SKM-1 treated with dmso at 0.1 percent for 144 hours (cell line): ENCODE data around the gene UGT1A6.

Source experiments
- DNase-seq: peaks from one replicate; lab custom pipeline; 2025; ENCODE audit not compliant: unreplicated experiment; lab: John Stamatoyannopoulos, UW

The UGT1A6 gene

DNA sequence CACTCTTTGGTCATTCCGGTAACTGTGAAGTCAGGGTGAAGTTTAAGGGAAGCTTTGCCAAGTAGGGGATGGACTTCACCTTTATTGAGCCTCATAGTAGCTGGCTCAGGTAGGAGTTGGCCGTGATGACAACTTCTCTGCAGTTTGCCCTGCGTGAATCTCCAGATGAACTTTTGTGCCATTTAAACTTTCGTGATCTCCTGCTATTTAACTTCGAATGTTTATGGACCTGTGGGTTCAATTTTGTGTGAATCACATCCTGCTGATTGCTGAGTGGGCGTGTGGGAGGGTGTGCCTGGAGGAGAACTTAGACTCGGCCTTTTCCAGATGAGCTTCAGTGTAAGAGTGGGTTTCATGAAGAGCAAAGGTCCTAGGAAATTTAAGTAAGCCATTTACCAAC is 71.6 kb downstream of the UGT1A6 start:
- no peak for DNase-seq

DNA sequence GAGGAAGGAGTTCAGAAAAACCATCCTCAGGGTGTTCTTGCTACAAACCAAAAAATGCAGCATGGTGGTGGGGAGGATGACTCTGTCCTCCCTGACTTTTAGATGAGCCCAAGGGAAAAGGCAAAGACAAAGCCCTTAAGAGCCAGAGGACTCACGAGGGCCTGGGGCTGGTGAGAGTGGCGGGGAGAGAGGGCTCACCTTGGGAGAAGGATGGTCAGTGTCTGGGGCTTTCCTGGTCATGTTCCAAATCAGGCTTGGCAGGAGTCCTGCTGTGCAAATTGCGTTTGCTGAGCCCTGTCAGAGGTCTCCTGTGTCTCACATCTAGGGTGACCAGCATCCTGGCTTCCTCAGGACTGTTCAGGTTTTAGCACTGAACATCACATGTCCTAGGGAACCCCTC is 72.1 kb downstream of the UGT1A6 start:
- no peak for DNase-seq

DNA sequence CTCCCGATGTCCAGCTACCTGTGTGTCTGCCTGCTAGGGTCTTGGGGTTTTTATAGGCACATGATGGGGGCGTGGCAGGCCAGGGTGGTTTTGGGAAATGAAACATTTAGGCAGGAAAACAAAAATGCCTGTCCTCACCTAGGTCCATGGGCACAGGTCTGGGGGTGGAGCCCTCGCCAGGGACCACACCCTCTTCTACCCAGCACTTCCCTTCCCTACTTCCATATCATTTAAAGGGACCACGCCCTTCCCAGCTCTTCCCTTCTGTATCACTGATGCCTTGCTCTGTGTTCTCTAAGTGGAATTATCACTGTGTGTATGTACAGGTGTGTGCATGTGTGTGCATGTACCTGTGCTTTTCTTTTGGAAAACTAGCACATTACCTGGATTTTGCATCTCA is 73.7 kb downstream of the UGT1A6 start:
- DNase-seq, result no peak

DNA sequence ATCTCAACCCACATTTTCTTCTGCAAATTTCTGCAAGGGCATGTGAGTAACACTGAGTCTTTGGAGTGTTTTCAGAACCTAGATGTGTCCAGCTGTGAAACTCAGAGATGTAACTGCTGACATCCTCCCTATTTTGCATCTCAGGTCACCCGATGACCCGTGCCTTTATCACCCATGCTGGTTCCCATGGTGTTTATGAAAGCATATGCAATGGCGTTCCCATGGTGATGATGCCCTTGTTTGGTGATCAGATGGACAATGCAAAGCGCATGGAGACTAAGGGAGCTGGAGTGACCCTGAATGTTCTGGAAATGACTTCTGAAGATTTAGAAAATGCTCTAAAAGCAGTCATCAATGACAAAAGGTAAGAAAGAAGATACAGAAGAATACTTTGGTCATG is 75.4 kb downstream of the UGT1A6 start:
- DNase-seq, result no peak

DNA sequence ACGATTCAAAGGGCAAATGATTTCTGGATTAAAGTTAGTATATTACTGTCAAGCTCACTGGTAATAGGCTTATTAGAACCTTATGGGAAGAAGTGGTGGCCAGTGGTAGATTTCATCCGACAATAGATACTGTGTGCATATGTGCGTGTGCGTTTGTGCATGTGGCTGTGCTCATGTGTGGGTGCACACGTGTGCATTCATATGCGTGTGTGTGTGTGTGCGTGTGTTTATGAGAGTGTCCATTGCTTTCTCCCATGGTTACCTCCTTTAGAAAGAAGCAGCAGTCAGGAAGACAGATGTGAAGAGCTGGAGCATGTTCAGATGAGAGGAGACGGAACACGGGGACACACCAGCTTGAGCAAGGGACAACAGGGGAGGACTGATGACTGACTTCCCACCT is 76.6 kb downstream of the UGT1A6 start:
- DNase-seq, result no peak

DNA sequence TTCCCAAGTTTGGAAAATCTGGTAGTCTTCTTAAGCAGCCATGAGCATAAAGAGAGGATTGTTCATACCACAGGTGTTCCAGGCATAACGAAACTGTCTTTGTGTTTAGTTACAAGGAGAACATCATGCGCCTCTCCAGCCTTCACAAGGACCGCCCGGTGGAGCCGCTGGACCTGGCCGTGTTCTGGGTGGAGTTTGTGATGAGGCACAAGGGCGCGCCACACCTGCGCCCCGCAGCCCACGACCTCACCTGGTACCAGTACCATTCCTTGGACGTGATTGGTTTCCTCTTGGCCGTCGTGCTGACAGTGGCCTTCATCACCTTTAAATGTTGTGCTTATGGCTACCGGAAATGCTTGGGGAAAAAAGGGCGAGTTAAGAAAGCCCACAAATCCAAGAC is 79.5 kb downstream of the UGT1A6 start:
- DNase-seq, result no peak

DNA sequence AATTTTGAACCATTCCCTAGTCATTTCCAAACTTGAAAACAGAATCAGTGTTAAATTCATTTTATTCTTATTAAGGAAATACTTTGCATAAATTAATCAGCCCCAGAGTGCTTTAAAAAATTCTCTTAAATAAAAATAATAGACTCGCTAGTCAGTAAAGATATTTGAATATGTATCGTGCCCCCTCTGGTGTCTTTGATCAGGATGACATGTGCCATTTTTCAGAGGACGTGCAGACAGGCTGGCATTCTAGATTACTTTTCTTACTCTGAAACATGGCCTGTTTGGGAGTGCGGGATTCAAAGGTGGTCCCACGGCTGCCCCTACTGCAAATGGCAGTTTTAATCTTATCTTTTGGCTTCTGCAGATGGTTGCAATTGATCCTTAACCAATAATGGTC is 79.9 kb downstream of the UGT1A6 start:
- DNase-seq, result no peak

DNA sequence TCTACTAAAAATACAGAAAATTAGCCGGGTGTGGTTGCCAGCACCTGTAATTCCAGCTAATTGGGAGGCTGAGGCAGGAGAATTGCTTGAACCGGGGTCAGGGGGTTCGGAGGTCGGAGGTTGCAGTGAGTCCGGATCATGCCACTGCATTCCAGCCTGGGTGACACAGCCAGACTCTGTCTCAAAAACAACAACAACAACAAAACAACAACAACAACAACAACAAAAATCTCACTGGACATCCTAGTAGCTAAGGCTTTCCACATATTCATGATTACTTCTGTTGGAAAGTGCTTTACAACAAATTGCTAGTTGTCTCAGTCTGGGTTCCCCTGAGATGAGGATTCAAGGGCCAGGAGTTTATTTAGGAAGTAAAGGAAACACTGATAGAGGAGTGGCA is 81.2 kb downstream of the UGT1A6 start:
- no peak for DNase-seq

DNA sequence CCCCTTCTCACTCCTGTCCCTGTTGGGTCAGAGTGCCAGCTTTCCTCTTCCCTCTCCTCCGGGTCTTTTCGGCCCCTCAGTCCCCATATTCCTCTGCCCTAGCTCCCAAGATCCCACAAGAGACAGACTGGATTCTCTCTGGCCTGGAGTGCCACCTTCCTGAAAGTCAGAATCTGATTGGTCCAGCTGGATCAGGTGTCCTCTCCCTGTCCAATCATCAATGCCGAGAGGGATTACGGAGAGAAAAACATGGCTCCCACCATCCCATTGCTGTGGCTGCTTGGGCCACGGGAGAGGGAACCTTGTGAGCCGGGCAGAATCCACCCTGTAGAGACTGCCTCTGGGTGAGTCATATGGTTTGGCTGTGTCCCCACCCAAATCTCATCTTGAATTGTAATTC is 82.7 kb downstream of the UGT1A6 start:
- DNase-seq, result no peak

DNA sequence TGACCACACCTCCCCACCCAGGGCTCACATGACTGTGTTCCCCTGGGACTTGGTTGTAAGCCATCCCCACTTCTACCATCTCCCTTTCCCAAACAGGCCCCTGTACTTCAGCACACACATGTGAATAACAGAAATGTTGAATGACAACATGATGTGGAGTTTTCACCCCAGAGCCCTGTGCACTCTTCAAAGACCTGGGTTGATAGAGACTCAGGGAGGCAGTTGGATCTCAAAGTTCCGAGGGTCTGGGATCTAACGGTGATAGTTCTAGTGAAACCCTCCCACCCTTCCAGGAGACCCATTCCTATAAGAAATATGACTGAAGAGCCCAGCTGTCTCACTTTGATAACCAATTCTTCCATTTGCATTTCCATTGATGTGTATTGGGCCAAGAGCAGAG is 85.3 kb downstream of the UGT1A6 start, which contains the start of gene MROH2A:
MROH2A (plus strand) TSS at position 301 of the 400 bp plus-strand sequence. CDS start 1,029 bp downstream, outside the sequence.
- no peak for DNase-seq

DNA sequence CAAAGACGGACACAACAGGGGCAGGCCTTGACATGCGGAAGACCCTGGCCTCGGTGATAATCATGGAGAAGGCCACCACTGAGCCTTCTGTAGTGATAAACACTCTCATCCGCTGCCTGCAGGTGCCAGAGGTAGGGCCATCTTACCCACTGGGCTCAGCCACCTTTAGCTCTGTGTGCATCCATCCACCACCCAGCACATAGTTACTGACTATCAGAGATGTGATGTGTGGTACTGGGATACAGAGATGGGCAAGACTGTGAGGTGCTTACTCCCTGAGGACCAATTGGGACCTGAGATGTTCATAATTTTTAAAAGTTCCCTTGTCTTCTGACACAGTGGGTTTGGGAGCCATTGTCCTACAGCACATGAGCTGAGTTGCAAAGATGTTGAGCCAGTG is 87.0 kb downstream of the UGT1A6 start:
- no peak for DNase-seq

DNA sequence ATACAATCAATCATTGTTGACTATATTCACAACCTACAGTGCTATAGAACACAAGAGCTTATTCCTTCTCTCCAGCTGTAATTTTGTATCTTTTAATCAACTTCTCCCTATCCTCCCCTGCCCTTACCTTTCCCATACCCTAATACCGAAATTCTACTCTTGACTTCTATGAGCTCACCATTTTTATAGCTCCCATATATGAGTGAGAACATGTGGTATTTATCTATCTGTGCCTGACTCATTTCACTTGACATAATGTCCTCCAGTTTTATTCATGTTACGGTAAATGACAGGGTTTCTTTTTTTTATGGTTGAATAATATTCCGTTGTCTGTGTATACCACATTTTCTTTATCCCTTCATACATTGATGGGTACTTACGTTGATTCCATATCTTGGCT is 88.1 kb downstream of the UGT1A6 start:
- DNase-seq, result no peak

DNA sequence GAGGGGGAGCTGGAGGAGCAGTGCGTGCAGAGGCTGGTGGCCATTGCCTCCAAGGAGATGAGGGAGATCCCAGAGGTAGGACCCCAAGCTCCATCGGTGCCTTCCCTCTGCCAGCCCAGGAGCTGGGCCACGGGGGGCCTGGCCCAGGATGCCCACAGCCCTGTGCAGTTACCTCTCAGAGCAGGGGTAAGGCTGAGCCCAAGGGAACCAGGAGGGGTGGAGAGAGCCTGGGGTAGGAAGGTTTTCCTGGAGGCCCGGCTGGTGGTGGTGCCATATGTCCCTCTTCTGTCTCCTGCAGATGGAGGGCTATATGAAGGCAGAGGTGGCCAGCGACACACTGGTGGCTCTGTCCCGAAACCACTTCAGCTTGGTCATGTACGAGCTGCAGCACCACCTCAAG is 96.9 kb downstream of the UGT1A6 start:
- DNase-seq, result no peak

DNA sequence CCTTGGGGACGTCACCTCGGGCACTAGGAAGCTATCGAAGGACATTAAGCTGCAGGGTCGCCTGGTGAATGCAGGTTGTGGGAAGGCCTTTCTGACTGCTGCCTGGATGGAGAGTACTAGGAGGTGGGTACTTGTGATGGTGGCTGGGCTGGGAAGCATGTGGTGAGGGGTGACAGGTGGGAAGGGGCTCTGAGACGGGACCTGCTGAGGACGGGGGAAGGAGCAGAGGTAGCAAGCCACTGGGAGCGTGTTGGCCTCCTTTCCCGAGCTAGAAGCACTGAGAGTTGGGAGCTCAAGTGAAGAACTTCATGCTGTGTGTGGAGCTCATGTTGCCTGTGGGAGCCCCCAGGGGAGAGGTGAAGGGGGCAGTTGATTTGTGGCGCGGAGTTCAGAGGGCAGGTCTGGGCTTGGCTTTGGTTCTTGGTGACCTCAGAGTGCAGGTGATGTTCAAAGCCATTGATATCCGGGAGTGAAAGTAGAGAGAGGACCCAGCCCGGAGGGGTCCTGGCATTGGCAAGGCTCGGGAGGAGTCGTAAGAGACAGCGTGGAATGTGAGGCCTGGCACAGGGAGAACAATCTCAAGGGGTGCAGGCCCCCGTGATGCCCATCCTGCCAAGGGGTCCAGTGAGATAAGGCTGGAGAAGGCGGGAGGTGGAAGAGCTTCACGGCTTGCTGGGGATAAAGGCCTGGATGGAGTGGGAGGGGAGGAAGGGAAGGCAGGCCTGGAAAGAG is 98.6 kb downstream of the UGT1A6 start:
- no peak for DNase-seq

DNA sequence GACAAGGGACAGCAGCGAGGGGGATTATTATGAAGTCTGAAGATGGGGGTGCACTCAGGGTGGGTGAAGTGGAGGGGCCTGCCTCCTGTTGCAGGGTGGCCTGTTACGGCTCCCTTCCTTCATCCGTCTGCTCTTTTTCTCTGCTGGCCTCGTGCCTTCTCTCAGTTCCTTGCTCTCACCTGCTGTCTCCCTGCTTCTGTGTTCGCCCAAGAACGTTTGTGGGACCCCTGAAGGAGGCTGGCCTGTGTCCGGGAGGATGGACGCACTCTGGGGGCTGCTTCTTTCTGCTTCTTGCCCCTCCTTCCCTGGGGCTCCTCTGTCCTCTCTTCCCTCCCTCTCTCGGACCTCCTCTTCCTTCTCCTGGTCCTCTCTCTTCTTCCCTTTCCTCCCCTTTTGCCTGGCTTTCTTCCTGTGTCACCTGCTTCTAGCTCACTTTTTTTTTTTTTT is 99.2 kb downstream of the UGT1A6 start:
- DNase-seq, result no peak

DNA sequence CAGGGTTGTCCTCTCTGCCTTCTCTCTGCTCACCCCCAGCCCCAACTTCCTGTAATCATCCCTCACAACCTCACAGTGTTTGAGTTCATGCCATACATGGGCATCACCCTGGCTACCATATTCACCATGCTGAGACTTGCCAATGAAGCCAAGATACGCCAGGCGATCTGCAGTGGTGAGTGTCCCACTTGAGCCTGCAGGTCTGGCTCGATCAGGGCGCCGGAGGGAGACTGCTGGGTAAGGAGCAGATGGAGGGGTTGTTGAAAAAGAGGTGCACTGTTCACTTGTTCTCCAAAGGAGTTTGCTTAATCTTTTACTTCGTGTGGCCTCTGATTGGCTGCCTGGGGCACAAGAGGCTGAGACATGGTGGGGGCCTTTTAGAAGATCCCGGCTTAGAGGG is 100.0 kb downstream of the UGT1A6 start:
- no peak for DNase-seq

DNA sequence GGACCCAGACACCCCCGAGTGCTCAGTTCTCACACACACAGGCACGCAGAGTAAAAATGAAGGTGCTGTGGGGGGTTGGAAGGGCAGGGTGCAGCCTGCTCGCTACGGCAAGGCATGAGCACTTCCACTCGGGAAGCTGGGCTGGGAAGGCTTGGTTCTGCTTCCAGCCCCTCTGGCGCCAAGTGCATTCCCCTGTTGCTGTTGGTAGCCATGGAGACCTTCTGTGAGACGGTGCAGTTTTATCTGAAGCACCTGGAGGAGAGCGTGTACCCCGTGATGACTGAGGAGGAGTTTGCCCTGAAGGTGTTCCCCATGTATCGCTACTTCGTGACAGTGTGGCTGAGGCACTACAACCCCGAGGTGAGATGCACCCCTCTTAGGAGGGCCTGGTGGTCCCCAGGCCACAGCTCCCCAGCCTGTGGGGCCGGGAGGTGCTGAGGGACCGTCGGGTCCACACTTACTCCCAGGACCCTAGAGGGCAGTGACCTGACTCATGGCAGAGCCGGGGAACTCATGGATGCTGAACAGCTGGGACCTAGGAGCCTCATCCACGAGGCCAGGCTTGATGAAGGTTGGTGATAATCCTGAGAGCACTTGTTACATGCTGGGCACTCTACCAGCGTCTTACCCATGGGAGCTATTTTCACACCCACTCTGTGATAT is 100.9 kb downstream of the UGT1A6 start:
- no peak for DNase-seq

DNA sequence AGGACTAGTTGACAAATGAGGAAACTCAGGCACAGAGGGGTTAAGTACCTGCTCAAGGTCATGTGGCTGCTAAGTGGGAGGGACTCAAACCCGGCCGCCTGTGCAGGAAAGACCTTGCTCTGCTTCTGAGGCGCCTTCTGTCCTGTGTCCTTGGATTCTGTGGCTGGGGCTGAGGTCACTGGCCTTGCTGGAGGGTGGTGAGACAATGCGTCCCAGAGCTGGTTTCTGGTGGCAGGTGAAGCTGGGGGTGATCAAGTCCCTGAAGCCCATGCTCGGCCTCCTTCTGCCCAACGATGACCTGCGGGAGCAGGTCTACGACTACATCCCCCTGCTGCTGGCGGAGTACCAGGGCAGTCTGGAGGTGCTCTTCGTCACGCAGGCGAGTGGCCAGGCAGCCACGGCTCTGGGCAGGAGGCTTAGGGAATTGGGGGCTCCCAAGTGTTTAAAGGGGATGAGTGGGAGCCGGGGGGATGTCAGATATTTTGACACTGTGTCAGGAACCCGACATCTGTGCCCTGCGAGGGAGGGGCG is 101.5 kb downstream of the UGT1A6 start:
- DNase-seq, result no peak

DNA sequence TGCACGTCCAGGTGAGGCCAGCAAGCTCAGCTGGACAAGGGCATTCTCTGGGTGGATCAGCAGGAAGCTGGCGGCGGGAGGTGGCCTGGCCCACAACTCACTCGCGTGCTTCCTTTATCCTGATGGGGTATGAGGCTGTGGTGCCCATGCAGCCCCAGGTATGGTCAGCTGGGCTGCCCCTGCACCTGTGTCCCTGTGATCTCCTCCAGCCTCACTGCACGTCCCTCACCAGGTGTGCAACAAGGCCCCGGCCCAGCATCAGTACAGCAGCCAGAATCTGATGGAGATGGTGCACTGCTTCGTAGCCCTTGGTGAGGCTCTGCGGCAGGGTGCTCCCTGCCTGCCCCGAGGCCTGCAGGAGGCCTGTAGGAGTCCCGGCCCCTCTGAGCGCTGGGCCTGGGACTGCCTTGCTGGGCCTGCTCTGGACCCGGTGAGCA is 103.1 kb downstream of the UGT1A6 start:
- no peak for DNase-seq

DNA sequence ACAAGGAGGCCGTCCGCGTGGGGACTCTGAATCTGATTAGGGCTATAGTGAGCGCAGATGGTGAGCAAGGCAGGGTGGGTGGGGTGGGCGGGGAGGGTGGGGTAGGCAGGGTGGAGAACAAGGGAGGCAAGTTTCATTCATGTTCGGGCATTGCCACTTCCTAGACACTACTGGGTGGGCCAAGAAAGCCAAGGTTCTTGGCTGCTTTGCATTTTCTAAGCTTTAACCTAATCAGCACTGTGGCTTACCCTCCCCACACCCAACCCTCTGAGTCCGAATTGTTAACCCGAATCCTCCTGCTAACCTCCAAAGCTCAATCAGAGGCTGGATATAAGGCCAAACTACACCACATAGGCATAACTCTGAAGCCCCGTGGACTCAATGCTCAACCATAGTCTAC is 103.6 kb downstream of the UGT1A6 start:
- no peak for DNase-seq

DNA sequence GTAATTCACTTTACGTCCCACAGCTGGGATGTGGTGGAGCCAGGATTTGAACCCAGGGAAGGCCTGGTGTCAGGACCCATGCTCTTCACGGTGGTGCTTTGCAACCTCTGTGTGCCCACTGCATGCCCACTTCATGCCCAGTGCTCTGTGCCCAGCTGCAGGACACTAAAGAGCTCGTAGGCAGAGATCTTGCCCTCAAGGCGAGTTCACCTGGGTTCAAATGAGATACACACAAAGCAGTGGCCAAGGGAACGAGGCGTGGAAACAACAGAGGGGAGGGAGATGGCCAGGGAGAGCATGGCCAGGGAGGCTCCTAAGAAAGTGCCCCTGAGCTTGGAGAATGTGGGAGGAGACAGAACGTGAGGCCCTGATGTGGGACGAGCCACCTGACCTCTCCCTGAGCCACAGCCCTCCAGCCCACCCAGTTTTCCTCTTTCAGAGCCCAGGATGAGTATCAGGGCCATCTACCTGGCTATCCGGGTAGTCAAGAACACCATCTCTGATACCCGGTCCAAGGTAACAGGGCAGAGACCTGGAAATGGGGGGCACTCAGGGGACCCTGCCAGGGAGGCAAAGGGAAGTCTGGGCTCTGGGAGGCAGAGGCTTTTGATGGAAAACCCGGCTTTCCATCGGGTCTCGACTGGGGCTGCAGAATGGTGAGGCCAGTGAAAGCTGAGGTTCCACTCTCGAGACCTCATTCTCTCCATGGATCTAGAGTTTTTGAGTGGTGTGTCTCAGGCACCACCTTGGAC is 105.8 kb downstream of the UGT1A6 start:
- DNase-seq, result no peak
